H1 (cell line): ENCODE results near the gene OR4L1. TPM values are rescaled to one million over a fixed set of nuclear protein-coding genes. Genes with fewer than 3 reads are reported as not detected.

Source experiments
- CTCF ChIA-PET: fragments of 300-600 bp; sonication (Branson Sonifier 250); formaldehyde crosslinking; loops from one replicate; lab custom pipeline; 2021; ENCODE audit not compliant: partially characterized antibody; lab: Charles Lee
- POLR2A ChIA-PET: fragments of 300-600 bp; sonication (Branson Sonifier 250); formaldehyde crosslinking; loops from one replicate; lab custom pipeline; 2021; ENCODE audit warnings: inconsistent platforms; ENCODE audit not compliant: partially characterized antibody; lab: Charles Lee
- DNase-seq, 2 experiments: peaks; one replicate each; pipeline versions ENCODE4 v3.0.0 to v3.0.0-alpha.2; 2010 to 2022; ENCODE audit warnings: low spot score in 2 of 2, low read depth in 1 of 2, mixed read lengths in 1 of 2
- FAIRE-seq: peaks from 2 replicates; lab custom pipeline; 2011; peaks lifted over from hg19 to GRCh38; lab: Jason Lieb, UNC
- H2AFZ ChIP-seq: 2 replicates; pipeline ENCODE4 v1.8.1; 2012; ENCODE audit warnings: low read length, inconsistent platforms
- H2AK5ac ChIP-seq: 2 replicates; pipeline ENCODE4 v1.6.1; 2013; ENCODE audit warnings: low read depth, low read length
- H2BK120ac ChIP-seq: replicated peaks from 2 replicates; pipeline ENCODE3; 2013; ENCODE audit warnings: low read depth, low read length, inconsistent platforms
- H2BK12ac ChIP-seq: 2 replicates; pipeline ENCODE4 v1.6.1; 2013; ENCODE audit warnings: low read depth, low read length
- H2BK15ac ChIP-seq: 2 replicates; pipeline ENCODE4 v1.6.1; 2013; ENCODE audit warnings: low read length
- H2BK20ac ChIP-seq: 2 replicates; pipeline ENCODE4 v1.6.1; 2013; ENCODE audit warnings: low read length
- H2BK5ac ChIP-seq: 2 replicates; pipeline ENCODE4 v1.6.1; 2013; ENCODE audit warnings: low read depth, low read length
- H3K14ac ChIP-seq: 2 replicates; pipeline ENCODE4 v1.6.1; 2013; ENCODE audit warnings: inconsistent platforms; ENCODE audit not compliant: insufficient read length
- H3K18ac ChIP-seq: 2 replicates; pipeline ENCODE4 v1.6.1; 2013; ENCODE audit warnings: low read length; ENCODE audit errors: extremely low read depth
- H3K23ac ChIP-seq: 2 replicates; pipeline ENCODE4 v1.6.1; 2013; ENCODE audit warnings: inconsistent platforms; ENCODE audit not compliant: insufficient read length
- H3K23me2 ChIP-seq: 2 replicates; pipeline ENCODE4 v1.6.1; 2013; ENCODE audit warnings: low read depth, low read length
- H3K27ac ChIP-seq: 2 replicates; pipeline ENCODE4 v1.6.1; 2011; ENCODE audit warnings: low read depth, low read length, inconsistent platforms
- H3K27me3 ChIP-seq, 4 experiments: replicated peaks in 1 of 4; 1 replicate in 1 of 4; 2 replicates in 3 of 4; pipeline versions ENCODE4 v1.6.1 to v1.8.1; 2011 to 2013; ENCODE audit warnings: low read length in 3 of 4, mild to moderate bottlenecking in 3 of 4, inconsistent platforms in 2 of 4, mixed read lengths in 2 of 4, moderate library complexity in 1 of 4; ENCODE audit not compliant: control insufficient read depth in 3 of 4, insufficient read depth in 3 of 4; ENCODE audit errors: extremely low read depth in 1 of 4
- H3K36me3 ChIP-seq, 4 experiments: 2 replicates each; pipeline versions ENCODE4 v1.6.1 to v1.8.1; 2011 to 2013; ENCODE audit warnings: mild to moderate bottlenecking in 4 of 4, low read length in 3 of 4, moderate library complexity in 2 of 4, control low read depth in 1 of 4, inconsistent platforms in 1 of 4; ENCODE audit not compliant: insufficient read depth in 4 of 4, control insufficient read depth in 2 of 4
- H3K4ac ChIP-seq: replicated peaks from 2 replicates; pipeline ENCODE3; 2013; ENCODE audit warnings: low read length, low read depth, mixed read lengths, inconsistent platforms; ENCODE audit not compliant: insufficient read length
- H3K4me1 ChIP-seq, 4 experiments: replicated peaks in 1 of 4; 1 replicate in 1 of 4; 2 replicates in 3 of 4; pipeline versions ENCODE4 v1.6.1 to v1.8.1; 2011 to 2013; ENCODE audit warnings: low read length in 3 of 4, inconsistent platforms in 2 of 4, mixed read lengths in 1 of 4; ENCODE audit not compliant: insufficient read depth in 4 of 4, control insufficient read depth in 3 of 4
- H3K4me2 ChIP-seq, 2 experiments: 2 replicates each; pipeline versions ENCODE4 v1.6.1 to v1.8.1; 2011 to 2013; ENCODE audit warnings: low read depth in 2 of 2, low read length in 2 of 2, control low read depth in 1 of 2, inconsistent platforms in 1 of 2, mild to moderate bottlenecking in 1 of 2; ENCODE audit not compliant: insufficient read depth in 1 of 2
- H3K4me3 ChIP-seq, 4 experiments: fragments of 200-600, 300-600 bp in 1 of 4; sonication (generic), shearing (Covaris generic), sonication (Bioruptor Twin) in 1 of 4; 2 replicates each; pipeline versions ENCODE4 v1.5.1 to v1.8.1; 2011 to 2016; ENCODE audit warnings: low read length in 4 of 4, low read depth in 3 of 4, control low read depth in 2 of 4, inconsistent platforms in 2 of 4, mild to moderate bottlenecking in 2 of 4, mixed read lengths in 1 of 4, moderate library complexity in 1 of 4; ENCODE audit not compliant: insufficient read depth in 2 of 4; ENCODE audit errors: extremely low read depth in 1 of 4
- H3K56ac ChIP-seq: replicated peaks from 2 replicates; pipeline ENCODE3; 2013; ENCODE audit warnings: low read depth, mild to moderate bottlenecking, mixed read lengths, low read length, inconsistent platforms; ENCODE audit not compliant: insufficient read length
- H3K79me1 ChIP-seq: 2 replicates; pipeline ENCODE4 v1.6.1; 2013; ENCODE audit warnings: low read depth, low read length, control low read depth
- H3K79me2 ChIP-seq, 2 experiments: 2 replicates each; pipeline versions ENCODE4 v1.6.1 to v1.8.1; 2012 to 2013; ENCODE audit warnings: low read length in 2 of 2, mild to moderate bottlenecking in 2 of 2, inconsistent platforms in 1 of 2; ENCODE audit not compliant: insufficient read depth in 2 of 2, control insufficient read depth in 1 of 2
- H3K9ac ChIP-seq, 4 experiments: replicated peaks in 1 of 4; 1 replicate in 1 of 4; 2 replicates in 3 of 4; pipeline versions ENCODE4 v1.6.1 to v1.8.1; 2011 to 2013; ENCODE audit warnings: low read depth in 3 of 4, low read length in 3 of 4, control low read depth in 2 of 4, mild to moderate bottlenecking in 2 of 4, moderate library complexity in 2 of 4, inconsistent platforms in 1 of 4; ENCODE audit errors: extremely low read depth in 1 of 4
- H3K9me3 ChIP-seq, 2 experiments: 2 replicates each; pipeline versions ENCODE4 v1.6.1 to v1.8.1; 2012 to 2013; ENCODE audit warnings: mild to moderate bottlenecking in 2 of 2, moderate library complexity in 2 of 2, control low read depth in 1 of 2, inconsistent platforms in 1 of 2, low read depth in 1 of 2, low read length in 1 of 2, mixed read lengths in 1 of 2; ENCODE audit not compliant: insufficient read depth in 2 of 2
- H4K20me1 ChIP-seq, 2 experiments: replicated peaks in 1 of 2; 2 replicates each; pipeline versions ENCODE3 to v1.8.1; 2011 to 2013; ENCODE audit warnings: inconsistent platforms in 2 of 2, low read length in 2 of 2, mild to moderate bottlenecking in 1 of 2; ENCODE audit not compliant: insufficient read depth in 2 of 2, control insufficient read depth in 1 of 2
- H4K5ac ChIP-seq: 2 replicates; pipeline ENCODE4 v1.6.1; 2013; ENCODE audit warnings: low read length, low read depth, mixed read lengths, inconsistent platforms; ENCODE audit not compliant: insufficient read length
- H4K8ac ChIP-seq: 2 replicates; pipeline ENCODE4 v1.8.0; 2013; ENCODE audit warnings: mild to moderate bottlenecking, moderate library complexity, low read length, inconsistent platforms; ENCODE audit not compliant: insufficient read depth; ENCODE audit errors: extremely low read depth
- H4K91ac ChIP-seq: replicated peaks from 2 replicates; pipeline ENCODE3; 2013; ENCODE audit warnings: low read length, mixed read lengths, inconsistent platforms; ENCODE audit not compliant: insufficient read length
- CEBPB ChIP-seq: IDR thresholded peaks from 2 replicates; pipeline ENCODE4 v1.6.1; 2012; ENCODE audit warnings: low read depth, low read length
- EP300 ChIP-seq, 2 experiments: IDR thresholded peaks; 1 replicate in 1 of 2; 2 replicates in 1 of 2; pipeline ENCODE4 v1.6.1; 2011 to 2012; ENCODE audit warnings: low read depth in 2 of 2, low read length in 2 of 2, mild to moderate bottlenecking in 2 of 2, borderline replicate concordance in 1 of 2, inconsistent platforms in 1 of 2, moderate library complexity in 1 of 2
- GTF2F1 ChIP-seq: IDR thresholded peaks from 2 replicates; pipeline ENCODE4 v1.6.1; 2012; ENCODE audit warnings: low read depth, low read length, improper control_type of control experiment, borderline replicate concordance
- WGBS, 2 experiments: shearing (Covaris generic) in 1 of 2; methylation state at CpG; one replicate each; pipeline versions ENCODE4 v1.1.6 to v1.1.7; 2013 to 2015; ENCODE audit warnings: low lambda C conversion rate in 2 of 2, mixed read lengths in 2 of 2, inconsistent platforms in 1 of 2, low coverage in 1 of 2, missing lambda C conversion rate in 1 of 2; ENCODE audit not compliant: insufficient replicate concordance in 2 of 2, insufficient coverage in 1 of 2, insufficient read length in 1 of 2; ENCODE audit errors: extremely low coverage in 1 of 2, missing lambda C conversion rate in 1 of 2; 5-methylcytosine and 5-hydroxymethylcytosine counted together
- polyA plus RNA-seq, 7 experiments: library from polyadenylated mRNA; depleted of rRNA in 3 of 7; stranded (reverse) in 5 of 7; unstranded in 2 of 7; fragments of >200 nt in 5 of 7; fragments of 200-250 nt in 2 of 7; gene quantifications; 1 replicate in 5 of 7; 2 replicates in 1 of 7; 4 replicates in 1 of 7; pipeline versions ENCODE4 v1.2.1 to v1.2.3, GENCODE V29; 2011 to 2013; ENCODE audit warnings: missing spikeins in 2 of 7, mixed read lengths in 2 of 7
- total RNA-seq: library from RNA; stranded (reverse); fragmentation: NEBNext Ultra II Directional; extraction: Animal tissue kit (Norgen Biotek cat#: 25700); gene quantifications from 2 replicates; pipeline ENCODE4 v1.2.1, GENCODE V29; 2021
- TF ChIP-seq, protein P1 (sequence below): IDR thresholded peaks from 2 replicates; pipeline ENCODE4 v1.6.1; 2012; ENCODE audit warnings: low read length, inconsistent platforms

Gene OR4L1
- total and polyA plus RNA-seq, 2 of the 8 experiments (the other 6 are each of a cell fraction or from before 2014, with no cell fraction given): not detected

DNA sequence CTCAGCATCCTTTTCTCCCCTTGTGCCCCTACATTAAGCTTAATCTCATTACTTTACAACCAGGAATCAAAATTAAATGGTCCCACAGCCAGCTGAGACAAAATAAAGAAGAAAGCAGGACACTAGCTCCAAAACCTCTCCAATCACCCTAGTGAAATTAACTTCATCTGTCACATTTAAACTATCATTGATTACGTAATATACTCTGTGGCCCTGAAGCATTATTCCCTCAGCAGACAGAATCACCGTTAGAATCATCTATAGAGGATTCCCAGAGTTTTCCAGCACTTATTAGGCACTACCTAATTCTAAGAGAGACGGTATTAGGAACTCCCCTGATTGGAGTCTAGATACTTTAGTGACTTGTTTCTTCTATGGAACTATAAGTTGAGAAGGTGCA lies 50.6 kb downstream of the OR4L1 start, which contains the start of gene OR4K17:
OR4K17 (plus strand) TSS at position 302 of the 400 bp plus-strand sequence. CDS start 6,761 bp downstream, outside the sequence.
- H3K79me2 ChIP-seq: no peaks in the 10 kb centered on the region
- H4K91ac ChIP-seq: no peak within 1 kb of the TSS
- H3K27ac ChIP-seq: no peak within 1 kb of the TSS
- WGBS, 2 experiments: 60% methylated on average over 3 of the region's 3 CpGs; no CpG with 5 or more reads in 1 of the 2 experiments
- no peak within 1 kb of the TSS for H3K4me2 ChIP-seq
- no peak within 1 kb of the TSS for H3K18ac ChIP-seq
- no peaks in the 10 kb centered on the region for H3K79me1 ChIP-seq
- POLR2A ChIA-PET: no interaction called here
- H2BK120ac ChIP-seq: no peak within 1 kb of the TSS
- H2BK20ac ChIP-seq: no peak within 1 kb of the TSS
- H4K5ac ChIP-seq: no peak within 1 kb of the TSS
- DNase-seq: no peak
- no peak within 1 kb of the TSS for H2AK5ac ChIP-seq
- H3K4me1 ChIP-seq: no peaks in the 10 kb centered on the region
- no peak within 1 kb of the TSS for H3K4me3 ChIP-seq
- no peak within 1 kb of the TSS for H3K56ac ChIP-seq
- H3K23me2 ChIP-seq: no peaks in the 10 kb centered on the region
- no peak within 1 kb of the TSS for H3K9ac ChIP-seq
- H2BK12ac ChIP-seq: no peak within 1 kb of the TSS
- H2BK5ac ChIP-seq: no peak within 1 kb of the TSS
- H2AFZ ChIP-seq: no peak within 1 kb of the TSS
- no peak within 1 kb of the TSS for H2BK15ac ChIP-seq
- TF ChIP-seq CEBPB: no peak
- TF ChIP-seq GTF2F1: no peak
- no peak for TF ChIP-seq EP300 (IDR thresholded peaks at IDR 0.05; ENCODE audit: borderline replicate concordance in 1 of 2, low read depth in 2 of 2, low read length in 2 of 2)
- TF ChIP-seq, protein P1, sequence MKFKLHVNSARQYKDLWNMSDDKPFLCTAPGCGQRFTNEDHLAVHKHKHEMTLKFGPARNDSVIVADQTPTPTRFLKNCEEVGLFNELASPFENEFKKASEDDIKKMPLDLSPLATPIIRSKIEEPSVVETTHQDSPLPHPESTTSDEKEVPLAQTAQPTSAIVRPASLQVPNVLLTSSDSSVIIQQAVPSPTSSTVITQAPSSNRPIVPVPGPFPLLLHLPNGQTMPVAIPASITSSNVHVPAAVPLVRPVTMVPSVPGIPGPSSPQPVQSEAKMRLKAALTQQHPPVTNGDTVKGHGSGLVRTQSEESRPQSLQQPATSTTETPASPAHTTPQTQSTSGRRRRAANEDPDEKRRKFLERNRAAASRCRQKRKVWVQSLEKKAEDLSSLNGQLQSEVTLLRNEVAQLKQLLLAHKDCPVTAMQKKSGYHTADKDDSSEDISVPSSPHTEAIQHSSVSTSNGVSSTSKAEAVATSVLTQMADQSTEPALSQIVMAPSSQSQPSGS: no peak
- H3K36me3 ChIP-seq: no peaks in the 10 kb centered on the region
- H3K23ac ChIP-seq: no peak within 1 kb of the TSS
- H3K27me3 ChIP-seq: no peaks in the 10 kb centered on the region
- H3K9me3 ChIP-seq: peaks cover 32 to 35% of the 10 kb centered on the region in 2 experiments; a peak in 3 of 4 replicates
- no peaks in the 10 kb centered on the region for H4K20me1 ChIP-seq
- H4K8ac ChIP-seq: no peak within 1 kb of the TSS
- H3K4ac ChIP-seq: no peak within 1 kb of the TSS
- H3K14ac ChIP-seq: no peak within 1 kb of the TSS
- no peak for FAIRE-seq
- CTCF ChIA-PET: no interaction called here
